Suppressor macrophage treated with lipopolysaccharide for 4 hours (primary cell): Measurements from ENCODE around the gene HYI.
A peak's percentile ranks its signal among the peaks of the same experiment; 100 is the strongest.
"Not testable (repeated sequence)": the region's sequence is repeated elsewhere in the genome, so short reads cannot be mapped to it uniquely, and the experiment has no call there.

ENCODE experiments used
- DNase-seq: peaks from one replicate; pipeline ENCODE4 v3.0.0-alpha.2; 2020

The HYI gene

GRCh38 chr1:43453442-43454269 is at the start of gene HYI:
Gene HYI, minus strand, starts transcription at chr1:43453931. Its CDS starts 138 bp downstream, at chr1:43453793.
- peak; percentile 80 for DNase-seq

GRCh38 chr1:43501806-43502205 is 48.1 kb upstream of the HYI start:
- DNase-seq: not testable (repeated sequence)

- DNase-seq: no peak
Observed at GRCh38 chr1:43499898-43500297, 46.2 kb upstream of the HYI start.

- no peak for DNase-seq
Observed at GRCh38 chr1:43495204-43495603, 41.5 kb upstream of the HYI start.

- no peak for DNase-seq
Observed at GRCh38 chr1:43493661-43494450, 40.1 kb upstream of the HYI start.

- DNase-seq: no peak
Observed at GRCh38 chr1:43492826-43493225, 39.1 kb upstream of the HYI start.

- no peak for DNase-seq
Observed at GRCh38 chr1:43491061-43491460, 37.3 kb upstream of the HYI start.

- no peak for DNase-seq
Observed at GRCh38 chr1:43488165-43488564, 34.4 kb upstream of the HYI start.

- no peak for DNase-seq
Observed at GRCh38 chr1:43484367-43484766, 30.6 kb upstream of the HYI start.

GRCh38 chr1:43482215-43482614 is 28.5 kb upstream of the HYI start:
- DNase-seq: peak; percentile 16

- DNase-seq: no peak
Observed at GRCh38 chr1:43481491-43481890, 27.8 kb upstream of the HYI start.

- DNase-seq: no peak
Observed at GRCh38 chr1:43479414-43479813, 25.7 kb upstream of the HYI start.

- DNase-seq: no peak
Observed at GRCh38 chr1:43477716-43478115, 24.0 kb upstream of the HYI start.

- DNase-seq: not testable (repeated sequence)
Observed at GRCh38 chr1:43475611-43476401, 22.1 kb upstream of the HYI start.

- DNase-seq: no peak
Observed at GRCh38 chr1:43473463-43473862, 19.7 kb upstream of the HYI start.

- not testable (repeated sequence) for DNase-seq
Observed at GRCh38 chr1:43472463-43473151, 18.9 kb upstream of the HYI start.

GRCh38 chr1:43472087-43472462 is 18.3 kb upstream of the HYI start:
- no peak for DNase-seq

GRCh38 chr1:43469932-43470331 is 16.2 kb upstream of the HYI start:
- DNase-seq: no peak

- no peak for DNase-seq
Observed at GRCh38 chr1:43468414-43468813, 14.7 kb upstream of the HYI start.

- DNase-seq: no peak
Observed at GRCh38 chr1:43466403-43466802, 12.7 kb upstream of the HYI start.

- DNase-seq: no peak
Observed at GRCh38 chr1:43465505-43466067, 11.9 kb upstream of the HYI start.
